Gastrocnemius medialis (tissue), 4 donors: Measurements from ENCODE around the gene CNFN. TPM values are rescaled to one million over a fixed set of nuclear protein-coding genes. Genes with fewer than 3 reads are reported as not detected.

Experiments
- ATAC-seq, 2 donors: fragments of 150-250 bp; one replicate each; pipeline ENCODE4 v1.9.1; 2016
- DNase-seq, 2 donors: peaks; one replicate each; pipeline ENCODE4 v3.0.0-alpha.2; 2019
- H3K27ac ChIP-seq, 4 donors: fragments of 200-600 bp; sonication (generic); 1 replicate in 1 of 4; 2 replicates in 3 of 4; pipeline ENCODE4 v1.5.1; 2016 to 2018; ENCODE audit warnings: mild to moderate bottlenecking in 2 of 4, moderate library complexity in 1 of 4
- H3K27me3 ChIP-seq, 3 donors: fragments of 200-600 bp; sonication (generic) in 2 of 3; 1 replicate in 1 of 3; 2 replicates in 2 of 3; pipeline versions ENCODE4 v1.5.1 to v1.6.0; 2016 to 2019; ENCODE audit warnings: mild to moderate bottlenecking in 1 of 3, moderate library complexity in 1 of 3
- H3K36me3 ChIP-seq, 2 donors: fragments of 200-600 bp; sonication (generic) in 1 of 2; one replicate each; pipeline ENCODE4 v1.5.1; 2017 to 2018
- H3K4me1 ChIP-seq, 2 donors: fragments of 200-600 bp; sonication (generic) in 1 of 2; one replicate each; pipeline ENCODE4 v1.5.1; 2016 to 2017; ENCODE audit warnings: mild to moderate bottlenecking in 2 of 2
- H3K4me3 ChIP-seq, 4 donors: fragments of 200-600 bp; sonication (generic) in 3 of 4; 1 replicate in 1 of 4; 2 replicates in 3 of 4; pipeline ENCODE4 v1.5.1; 2016 to 2019; ENCODE audit warnings: mild to moderate bottlenecking in 2 of 4
- H3K9me3 ChIP-seq, 3 donors: fragments of 200-600 bp; sonication (generic) in 2 of 3; 1 replicate in 1 of 3; 2 replicates in 2 of 3; pipeline ENCODE4 v1.5.1; 2016 to 2019
- CTCF ChIP-seq, 5 experiments: fragments of 450-650 bp in 3 of 5; fragments of 200-600 bp in 2 of 5; sonication (generic) in 2 of 5; IDR thresholded peaks in 4 of 5; conservative IDR thresholded peaks in 1 of 5; 1 replicate in 4 of 5; 2 replicates in 1 of 5; pipeline ENCODE4 v1.5.1; 2016 to 2019; ENCODE audit warnings: antibody characterized with exemption in 5 of 5, mild to moderate bottlenecking in 3 of 5, moderate library complexity in 3 of 5
- POLR2A ChIP-seq, 2 donors: fragments of 450-650 bp; IDR thresholded peaks; one replicate each; pipeline ENCODE4 v1.6.1; 2017; ENCODE audit warnings: antibody characterized with exemption in 2 of 2, mild to moderate bottlenecking in 2 of 2, moderate library complexity in 2 of 2
- in situ Hi-C, 4 donors: fragments of 200-750 bp; cut with MboI; loops; one replicate each; pipeline versions ENCODE4 v1.15.0 to v1.8.0; 2017; ENCODE audit warnings: low sequenced_read_pairs in 4 of 4
- intact Hi-C: fragments of 100-400 bp; cut with DNase I; formaldehyde crosslinking; loops from one replicate; pipeline ENCODE4 v1.15.1; 2023; ENCODE audit warnings: low total_unique reads
- total RNA-seq, 4 donors: library from RNA; depleted of rRNA; stranded (reverse); fragments of >200 nt; gene quantifications; one replicate each; pipeline versions ENCODE4 v1.1.0 to v1.2.3, GENCODE V29; 2016

The CNFN gene
- total RNA-seq, 4 donors from 2014 or later, result not detected

GRCh38 chr19:42386974-42387707, 3.0 kb downstream of the CNFN start:
- peak overlapping the region in 2 of 4 donors; percentile 27 to 39 for H3K27ac ChIP-seq
- no peaks in the 10 kb centered on the region for H3K9me3 ChIP-seq
- no peaks in the 10 kb centered on the region for H3K36me3 ChIP-seq
- H3K4me1 ChIP-seq, result peaks cover 0 to 7% of the 10 kb centered on the region in 2 donors
- DNase-seq (no peak), ATAC-seq (peak; percentile 41 to 62)
- intact Hi-C loops, result loop anchor here (5.0 kb wide), 1 partner anchor 45 kb away; no protein-coding TSS in a partner anchor
- no peak for TF ChIP-seq POLR2A (IDR thresholded peaks at IDR 0.05)
- peak in 3 of 5 experiments; percentile 36 to 50 (median 47) for TF ChIP-seq CTCF (IDR thresholded peaks at IDR 0.05 in 4 of 5, conservative IDR thresholded peaks at IDR 0.05 in 1 of 5)
- peak overlapping the region; percentile 43 to 57 (median 46) for H3K4me3 ChIP-seq
- in situ Hi-C loops, result no loop called here
- peaks cover 10 to 38% (median 33%) of the 10 kb centered on the region in 3 donors for H3K27me3 ChIP-seq

- Histone ChIP-seq H3K4me3 (no peak overlapping the region), H3K27me3 (peaks cover 3 to 10% (median 4%) of the 10 kb centered on the region in 3 donors), H3K27ac (no peak overlapping the region), H3K36me3 (no peaks in the 10 kb centered on the region), H3K4me1 (no peaks in the 10 kb centered on the region), H3K9me3 (no peaks in the 10 kb centered on the region)
- no peak for ATAC-seq
- intact Hi-C loops (no loop called here), in situ Hi-C loops (no loop called here)
- no peak for TF ChIP-seq POLR2A (IDR thresholded peaks at IDR 0.05)
- no peak for TF ChIP-seq CTCF (IDR thresholded peaks at IDR 0.05 in 4 of 5, conservative IDR thresholded peaks at IDR 0.05 in 1 of 5)
- no peak for DNase-seq
Measured at GRCh38 chr19:42380155-42380554, 9.9 kb downstream of the CNFN start.

GRCh38 chr19:42378225-42379215, 11.6 kb downstream of the CNFN start:
- Histone ChIP-seq H3K4me1 (no peaks in the 10 kb centered on the region), H3K4me3 (no peak overlapping the region), H3K27me3 (peaks cover 0 to 7% (median 3%) of the 10 kb centered on the region in 3 donors), H3K27ac (no peak overlapping the region), H3K36me3 (no peaks in the 10 kb centered on the region), H3K9me3 (no peaks in the 10 kb centered on the region)
- TF ChIP-seq POLR2A (IDR thresholded peaks at IDR 0.05) (no peak), CTCF (IDR thresholded peaks at IDR 0.05 in 4 of 5, conservative IDR thresholded peaks at IDR 0.05 in 1 of 5) (no peak)
- in situ Hi-C loops (no loop called here), intact Hi-C loops (no loop called here)
- DNase-seq, result no peak
- no peak for ATAC-seq

- H3K9me3 ChIP-seq, result no peaks in the 10 kb centered on the region
- H3K4me3 ChIP-seq, result no peak overlapping the region
- in situ Hi-C loops, result no loop called here
- TF ChIP-seq CTCF (IDR thresholded peaks at IDR 0.05 in 4 of 5, conservative IDR thresholded peaks at IDR 0.05 in 1 of 5), result no peak
- TF ChIP-seq POLR2A (IDR thresholded peaks at IDR 0.05), result no peak
- intact Hi-C loops, result no loop called here
- H3K27me3 ChIP-seq, result no peaks in the 10 kb centered on the region
- no peak for ATAC-seq
- H3K4me1 ChIP-seq, result no peaks in the 10 kb centered on the region
- DNase-seq, result no peak
- H3K27ac ChIP-seq, result no peak overlapping the region
- H3K36me3 ChIP-seq, result no peaks in the 10 kb centered on the region
Measured at GRCh38 chr19:42376177-42376555, 13.9 kb downstream of the CNFN start.
